Astrocyte of the cerebellum (primary cell): ENCODE measurements around the gene NXPH4.

ENCODE experiments used
- DNase-seq: peaks from one replicate; pipeline ENCODE4 v3.0.0-alpha.2; 2011; ENCODE audit warnings: low read depth
- H3K4me3 ChIP-seq: 2 replicates; pipeline ENCODE4 v1.5.1; 2011; ENCODE audit warnings: mild to moderate bottlenecking, low read depth, low read length, moderate library complexity
- in situ Hi-C: cut with HindIII; loops from 2 replicates; pipeline ENCODE4 v1.10.0; 2017; ENCODE audit warnings: low sequenced_read_pairs
- TF ChIP-seq, protein P1 (sequence below): IDR thresholded peaks from 2 replicates; pipeline ENCODE4 v1.5.1; 2012; ENCODE audit warnings: low read length, low read depth, moderate library complexity, mild to moderate bottlenecking; ENCODE audit errors: missing control alignments

NXPH4 gene

DNA sequence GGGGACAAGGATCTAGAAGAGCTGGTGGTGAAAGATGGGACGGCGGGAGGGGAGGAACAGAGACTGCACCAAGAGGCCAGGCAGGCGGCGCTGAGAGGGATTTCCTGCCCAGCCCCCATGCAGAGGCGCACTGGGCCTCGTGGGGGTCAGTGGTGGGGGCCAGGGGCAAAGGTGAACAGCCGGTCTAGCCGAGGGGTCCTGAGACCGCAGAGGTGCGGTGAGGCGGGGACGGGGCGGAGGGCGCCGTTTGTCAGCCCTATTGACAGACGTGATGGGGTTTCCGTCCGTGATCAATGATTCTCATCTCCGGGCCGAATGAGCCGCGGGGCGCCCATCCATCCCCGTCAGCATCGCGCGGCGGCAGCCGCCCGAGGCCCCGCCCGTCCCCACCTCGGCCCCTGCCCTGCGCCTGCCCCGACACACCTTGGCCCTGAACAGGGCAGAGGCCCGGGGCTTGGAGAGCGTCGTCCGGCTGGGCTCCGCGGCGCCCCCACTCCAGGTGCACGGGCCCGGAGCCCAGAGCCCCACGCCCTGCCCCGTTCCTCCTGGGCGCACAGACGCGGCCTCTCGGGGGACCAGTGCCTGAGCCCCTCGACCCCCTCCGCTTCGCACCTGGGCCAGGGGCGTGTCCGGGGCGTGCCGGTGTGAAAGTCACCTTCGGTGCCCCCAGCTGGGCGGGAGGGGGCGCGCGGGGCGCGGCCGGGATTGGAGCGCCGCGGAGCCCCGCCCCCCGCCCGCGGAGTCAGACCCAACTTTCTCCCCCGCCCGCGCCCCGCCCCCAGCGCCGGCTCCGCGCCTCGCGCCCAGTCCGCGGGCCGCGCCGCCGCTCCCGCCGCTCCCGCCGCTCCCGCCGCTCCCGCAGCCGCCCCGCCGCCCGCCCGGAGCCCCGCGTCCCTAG is at the start of gene NXPH4:
Gene NXPH4 (plus strand): TSS at position 781 of the 898 bp plus-strand sequence. CDS start 176 bp downstream, outside the sequence.
- TF ChIP-seq, protein P1, sequence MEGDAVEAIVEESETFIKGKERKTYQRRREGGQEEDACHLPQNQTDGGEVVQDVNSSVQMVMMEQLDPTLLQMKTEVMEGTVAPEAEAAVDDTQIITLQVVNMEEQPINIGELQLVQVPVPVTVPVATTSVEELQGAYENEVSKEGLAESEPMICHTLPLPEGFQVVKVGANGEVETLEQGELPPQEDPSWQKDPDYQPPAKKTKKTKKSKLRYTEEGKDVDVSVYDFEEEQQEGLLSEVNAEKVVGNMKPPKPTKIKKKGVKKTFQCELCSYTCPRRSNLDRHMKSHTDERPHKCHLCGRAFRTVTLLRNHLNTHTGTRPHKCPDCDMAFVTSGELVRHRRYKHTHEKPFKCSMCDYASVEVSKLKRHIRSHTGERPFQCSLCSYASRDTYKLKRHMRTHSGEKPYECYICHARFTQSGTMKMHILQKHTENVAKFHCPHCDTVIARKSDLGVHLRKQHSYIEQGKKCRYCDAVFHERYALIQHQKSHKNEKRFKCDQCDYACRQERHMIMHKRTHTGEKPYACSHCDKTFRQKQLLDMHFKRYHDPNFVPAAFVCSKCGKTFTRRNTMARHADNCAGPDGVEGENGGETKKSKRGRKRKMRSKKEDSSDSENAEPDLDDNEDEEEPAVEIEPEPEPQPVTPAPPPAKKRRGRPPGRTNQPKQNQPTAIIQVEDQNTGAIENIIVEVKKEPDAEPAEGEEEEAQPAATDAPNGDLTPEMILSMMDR, result no peak
- no peak for DNase-seq
- in situ Hi-C loops, result no loop called here
- H3K4me3 ChIP-seq, result peak within 1 kb of the TSS; percentile 31

GRCh38 chr12:57166971-57167371 is 49.6 kb upstream of the NXPH4 start:
- TF ChIP-seq, protein P1, result no peak
- in situ Hi-C loops, result no loop called here
- no peak for DNase-seq
- H3K4me3 ChIP-seq, result no peak overlapping the region

DNA sequence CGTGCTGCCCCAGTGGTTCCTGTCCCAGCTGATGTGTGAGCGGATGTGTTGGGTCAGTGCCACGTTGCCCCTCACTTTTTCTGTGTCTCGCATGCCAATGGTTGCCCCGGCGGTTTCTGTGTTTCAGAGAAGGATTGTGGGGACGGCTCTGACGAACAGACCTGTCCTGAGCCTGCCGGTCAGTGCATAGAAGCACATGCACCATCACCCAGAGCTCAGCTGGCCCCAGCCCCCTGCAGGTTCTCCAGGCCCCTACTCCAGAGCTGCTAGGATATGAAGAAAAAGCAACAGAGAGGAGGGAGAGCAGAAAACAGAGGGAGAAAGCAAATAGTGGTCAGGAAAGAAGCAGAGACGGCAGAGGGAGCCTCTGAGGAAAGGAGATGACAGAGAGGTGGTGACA is 48.5 kb upstream of the NXPH4 start:
- H3K4me3 ChIP-seq, result no peak overlapping the region
- in situ Hi-C loops, result no loop called here
- DNase-seq, result no peak
- TF ChIP-seq, protein P1, result no peak

DNA sequence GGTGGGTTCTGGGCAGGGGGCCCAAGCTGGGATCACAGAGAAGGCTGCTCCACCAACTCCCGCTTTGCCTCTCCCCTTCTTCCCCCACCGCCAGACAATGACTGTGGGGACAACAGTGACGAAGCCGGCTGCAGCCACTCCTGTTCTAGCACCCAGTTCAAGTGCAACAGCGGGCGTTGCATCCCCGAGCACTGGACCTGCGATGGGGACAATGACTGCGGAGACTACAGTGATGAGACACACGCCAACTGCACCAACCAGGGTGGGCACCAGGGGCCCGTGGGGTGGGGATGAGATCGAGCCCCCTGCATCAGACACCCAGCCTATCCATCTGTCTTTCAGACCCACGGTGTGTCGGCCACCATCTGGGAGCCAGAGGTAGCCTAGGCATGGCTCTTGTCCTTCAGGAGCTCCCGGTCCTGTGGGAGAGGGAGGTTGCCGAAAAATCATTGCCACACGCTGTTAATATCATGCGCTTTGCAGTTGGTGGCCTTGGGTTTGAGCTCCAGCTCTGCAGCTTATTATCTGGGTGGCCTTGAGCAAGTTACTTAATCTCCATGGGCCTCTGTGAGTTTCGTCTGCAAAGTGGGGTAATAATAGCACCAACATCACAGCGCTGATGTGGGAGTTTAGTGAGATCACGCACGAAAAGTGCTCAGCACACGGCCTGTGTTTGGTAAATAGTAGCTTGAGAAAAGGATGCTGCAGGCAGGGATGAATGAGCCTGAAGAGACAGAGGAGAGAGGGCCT is 47.4 kb upstream of the NXPH4 start:
- TF ChIP-seq, protein P1, result no peak
- DNase-seq, result no peak
- H3K4me3 ChIP-seq, result no peak overlapping the region
- in situ Hi-C loops, result no loop called here

DNA sequence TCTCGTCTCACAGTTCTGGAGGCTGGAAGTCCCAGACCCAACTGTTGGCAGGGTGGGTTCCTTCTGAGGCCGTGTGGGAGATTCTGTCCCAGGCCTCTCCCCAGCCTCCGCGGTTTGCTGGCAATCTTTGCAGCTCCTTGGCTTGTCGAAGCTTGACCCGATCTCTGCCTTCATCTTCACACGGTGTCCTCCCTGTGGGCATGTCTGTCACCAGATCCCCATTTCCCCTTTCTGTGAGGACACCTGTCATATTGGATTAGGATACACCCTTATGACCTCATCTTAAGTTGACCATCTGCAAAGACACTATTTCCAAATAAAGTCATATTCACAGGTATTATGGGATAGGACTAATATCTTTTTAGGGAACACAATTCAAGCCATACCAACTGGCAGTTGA is 46.6 kb upstream of the NXPH4 start:
- TF ChIP-seq, protein P1, result no peak

GRCh38 chr12:57170408-57170807 is 46.2 kb upstream of the NXPH4 start:
- in situ Hi-C loops, result loop anchor here (5.0 to 10.0 kb wide), 2 partner anchors 38 to 96 kb away; partner anchors contain the start of gene NEMP1
- TF ChIP-seq, protein P1, result no peak
- no peak for DNase-seq
- H3K4me3 ChIP-seq, result no peak overlapping the region

More for the DNA sequence above, 46.6 kb upstream of the NXPH4 start:
- H3K4me3 ChIP-seq, result no peak overlapping the region
- in situ Hi-C loops, result loop anchor here (5.0 to 10.0 kb wide), 2 partner anchors 38 to 95 kb away; partner anchors contain the start of gene NEMP1
- DNase-seq, result no peak
